NCI-H748 treated with DMSO at 0.1 percent for 48 hours (cell line): ENCODE results near the gene SIPA1L3.

Experiments
- DNase-seq: peaks from one replicate; lab custom pipeline; 2025; lab: John Stamatoyannopoulos, UW

Gene SIPA1L3

DNA sequence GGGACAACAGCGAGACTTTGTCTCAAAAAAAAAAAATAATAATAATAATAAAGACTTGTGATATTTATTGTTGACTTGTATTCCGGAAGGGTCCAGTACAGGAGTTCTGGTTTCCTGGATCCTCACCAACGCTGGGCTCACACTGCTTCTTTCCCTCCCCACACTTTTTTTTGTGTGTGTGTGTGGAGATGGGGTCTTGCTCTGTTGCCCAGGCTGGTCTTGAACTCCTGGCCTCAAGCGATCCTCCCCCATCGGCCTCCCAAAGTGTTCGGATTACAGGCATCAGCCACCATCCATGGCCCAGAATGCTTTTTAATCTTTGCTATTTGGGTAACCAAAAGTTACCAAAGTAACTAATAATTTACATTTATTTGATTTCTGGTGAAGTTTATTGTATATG, 39.1 kb downstream of the SIPA1L3 start:
- DNase-seq = no peak

- DNase-seq = no peak
Observed at GRCh38 chr19:37947778-37948177, 40.8 kb downstream of the SIPA1L3 start.

DNA sequence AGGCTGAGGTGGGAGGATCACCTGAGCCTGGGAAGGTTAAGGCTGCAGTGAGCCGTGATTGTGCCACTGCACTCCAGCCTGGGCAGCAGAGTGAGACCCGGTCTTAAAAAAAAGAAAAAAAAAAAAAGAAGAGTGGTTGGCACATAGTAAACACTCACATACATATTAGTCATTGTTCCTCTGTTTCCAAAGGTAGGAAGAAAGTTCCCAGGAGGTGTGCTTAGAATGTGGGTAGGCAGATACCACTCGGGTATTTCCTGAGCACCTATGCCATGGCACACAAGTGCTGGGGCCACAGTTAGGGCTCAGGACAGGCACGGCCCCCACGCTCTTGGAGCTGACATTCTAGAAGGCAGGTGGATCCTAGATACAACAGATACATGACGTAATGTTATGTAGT, 41.4 kb downstream of the SIPA1L3 start:
- DNase-seq = no peak

- no peak for DNase-seq
Observed at GRCh38 chr19:37950471-37951175, 43.6 kb downstream of the SIPA1L3 start.

DNA sequence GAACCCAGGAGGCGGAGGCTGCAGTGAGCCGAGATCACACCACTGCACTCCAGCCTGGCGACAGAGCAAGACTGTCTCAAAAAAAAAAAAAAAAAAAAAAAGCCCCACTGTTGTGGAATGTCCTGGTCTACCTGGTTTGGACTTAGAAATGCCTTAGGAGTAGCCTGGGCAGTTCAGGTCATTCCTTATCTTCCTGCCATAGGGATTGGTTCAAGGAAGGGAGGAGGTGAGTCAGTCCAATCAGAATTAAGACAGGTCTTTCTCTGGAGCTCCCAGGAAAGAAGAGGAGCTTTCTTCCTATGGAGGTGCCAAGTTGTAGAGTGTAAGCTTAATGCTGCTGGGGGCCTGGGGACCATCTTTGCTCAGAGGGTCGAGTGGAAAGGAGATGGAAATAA, 44.8 kb downstream of the SIPA1L3 start:
- no peak for DNase-seq

GRCh38 chr19:37953171-37953917, 46.3 kb downstream of the SIPA1L3 start:
- no peak for DNase-seq

DNA sequence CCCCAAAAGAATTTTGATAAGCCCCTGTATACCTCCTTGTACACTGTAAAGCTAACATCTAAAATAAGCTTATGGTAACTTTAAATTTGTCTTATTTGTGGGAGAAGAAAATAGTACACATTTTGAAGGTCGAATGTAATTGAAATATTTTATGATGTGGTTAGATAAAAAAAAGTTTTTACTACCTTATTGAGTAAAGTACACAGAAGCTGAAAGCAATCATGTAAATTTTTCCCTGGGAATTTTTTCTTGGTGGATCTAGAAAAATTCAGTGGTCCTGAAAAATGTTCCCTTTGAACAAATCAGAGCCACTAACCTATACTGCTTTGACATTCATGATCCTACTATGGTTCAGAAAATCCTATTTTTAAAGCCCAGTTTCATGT, 46.9 kb downstream of the SIPA1L3 start:
- no peak for DNase-seq

- DNase-seq = no peak
Observed at GRCh38 chr19:37954421-37954874, 47.4 kb downstream of the SIPA1L3 start.

GRCh38 chr19:37955986-37956385, 49.0 kb downstream of the SIPA1L3 start:
- peak; percentile 99 for DNase-seq

- no peak for DNase-seq
Observed at GRCh38 chr19:37957176-37957575, 50.2 kb downstream of the SIPA1L3 start.

GRCh38 chr19:37959665-37960114, 52.7 kb downstream of the SIPA1L3 start:
- DNase-seq = no peak

DNA sequence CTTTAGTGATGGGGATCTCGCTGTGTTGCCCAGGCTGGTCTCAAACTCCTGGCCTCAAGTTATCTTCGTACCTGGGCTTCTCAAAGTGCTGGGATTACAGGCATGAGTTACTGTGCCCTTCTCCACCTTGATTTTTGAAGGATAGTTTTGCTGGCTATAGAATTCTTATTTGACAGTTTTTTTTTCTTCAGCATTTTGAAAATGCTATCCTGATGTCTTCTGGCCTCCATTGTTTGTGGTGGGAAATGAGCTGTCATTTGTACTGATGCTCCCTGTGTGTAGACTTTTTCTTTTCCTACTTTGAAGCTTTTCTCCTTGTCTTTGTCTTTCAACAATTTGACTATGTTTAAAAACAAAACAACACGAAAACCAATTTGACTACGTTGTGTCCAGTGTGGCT, 54.2 kb downstream of the SIPA1L3 start:
- DNase-seq = no peak

- DNase-seq = no peak
Observed at GRCh38 chr19:37963190-37963936, 56.4 kb downstream of the SIPA1L3 start.

DNA sequence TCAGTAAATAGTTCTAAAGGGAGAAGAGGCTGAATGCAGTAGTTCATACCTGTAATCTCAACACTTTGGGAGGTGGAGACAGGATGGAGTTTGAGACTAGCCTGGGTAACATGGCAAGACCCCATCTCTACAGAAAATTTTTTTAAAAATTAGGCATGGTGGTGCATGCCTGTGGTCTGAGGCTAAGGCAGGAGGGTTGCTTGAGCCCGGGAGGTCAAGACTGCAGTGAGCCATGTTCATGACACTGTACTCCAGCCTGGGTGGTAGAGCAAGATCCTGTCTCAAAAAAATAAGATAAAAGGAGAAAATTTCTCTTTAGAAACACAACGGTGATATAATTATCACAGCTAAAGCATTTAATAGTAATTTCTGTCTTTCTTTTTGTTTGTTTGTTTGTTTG, 57.1 kb downstream of the SIPA1L3 start:
- no peak for DNase-seq

GRCh38 chr19:37966211-37966661, 59.2 kb downstream of the SIPA1L3 start:
- no peak for DNase-seq

GRCh38 chr19:37966662-37967231, 59.7 kb downstream of the SIPA1L3 start:
- no peak for DNase-seq

GRCh38 chr19:37969695-37970094, 62.7 kb downstream of the SIPA1L3 start:
- no peak for DNase-seq

DNA sequence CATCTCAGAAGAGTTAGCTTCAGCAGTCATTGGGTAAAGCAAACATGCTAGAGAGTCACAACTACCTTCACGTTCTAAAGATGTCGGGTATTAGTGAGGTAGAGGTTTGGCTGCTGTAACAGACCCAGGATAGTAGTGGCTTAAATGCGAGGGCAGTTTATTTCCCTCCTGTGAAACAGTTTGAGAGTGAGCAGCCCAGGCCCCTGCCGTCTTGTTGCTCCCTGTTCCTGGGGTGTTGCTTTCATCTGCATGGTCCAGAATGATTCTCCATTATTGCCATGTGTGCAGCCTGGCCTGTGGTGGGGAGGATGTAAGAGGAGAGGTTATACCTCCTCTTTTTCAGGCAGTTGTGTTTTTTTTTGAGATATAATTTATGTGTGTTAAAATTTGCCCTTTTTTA, 63.7 kb downstream of the SIPA1L3 start:
- no peak for DNase-seq

GRCh38 chr19:37972803-37973202, 65.8 kb downstream of the SIPA1L3 start:
- DNase-seq = no peak

GRCh38 chr19:37973666-37974065, 66.7 kb downstream of the SIPA1L3 start:
- no peak for DNase-seq

- no peak for DNase-seq
Observed at GRCh38 chr19:37975071-37975470, 68.1 kb downstream of the SIPA1L3 start.
